HT-29 (cell line): ENCODE results near the gene GRIK2. TPM values are rescaled to one million over a fixed set of nuclear protein-coding genes. Genes with fewer than 3 reads are reported as not detected.
A peak's percentile ranks its signal among the peaks of the same experiment; 100 is the strongest.

Experiments
- DNase-seq: peaks from one replicate; pipeline ENCODE4 v3.0.0-alpha.2; 2015; ENCODE audit warnings: low spot score
- total RNA-seq: library from RNA; depleted of rRNA; stranded (reverse); fragments of >200 nt; shearing (Covaris generic); gene quantifications from 2 replicates; pipeline ENCODE4 v1.2.3, GENCODE V29; 2014

The GRIK2 gene
- total RNA-seq, 1 experiment from 2014 or later, result not detected

GRCh38 chr6:101537753-101538316 lies 144.3 kb downstream of the GRIK2 start:
- no peak for DNase-seq

DNA sequence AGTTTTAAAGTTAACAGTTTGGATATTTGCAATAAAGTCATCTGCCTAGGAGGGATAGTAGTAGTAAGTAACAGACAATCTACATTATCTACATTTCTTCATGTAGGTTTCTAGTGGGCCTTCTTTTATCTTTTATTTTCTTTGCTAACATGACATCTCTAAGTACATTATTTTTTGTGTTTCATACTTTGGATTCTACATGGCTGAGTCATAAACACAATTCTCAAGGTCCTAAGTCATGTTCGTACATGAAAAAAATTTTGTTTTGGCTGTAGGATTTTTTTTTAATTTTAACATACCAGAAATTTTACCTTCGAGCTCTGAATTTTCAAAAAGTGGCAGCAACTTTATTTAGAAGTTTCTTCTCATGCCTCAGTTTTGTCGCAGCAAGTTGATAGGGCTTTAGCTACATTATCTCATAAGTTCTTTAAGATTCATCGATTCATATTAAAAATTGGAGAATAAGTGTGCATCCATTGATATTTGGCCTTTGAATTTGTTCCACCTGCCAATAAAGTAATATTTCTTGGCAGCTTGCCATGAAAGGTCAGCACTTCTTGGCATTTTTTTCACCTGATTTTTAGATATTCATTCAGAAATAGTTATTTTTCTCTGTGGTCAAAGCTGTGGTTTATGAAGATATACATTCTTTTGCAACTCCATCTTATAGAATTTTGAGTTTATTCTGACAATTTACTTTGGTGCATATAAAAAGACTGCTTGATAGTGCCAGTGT lies 146.2 kb downstream of the GRIK2 start:
- no peak for DNase-seq

DNA sequence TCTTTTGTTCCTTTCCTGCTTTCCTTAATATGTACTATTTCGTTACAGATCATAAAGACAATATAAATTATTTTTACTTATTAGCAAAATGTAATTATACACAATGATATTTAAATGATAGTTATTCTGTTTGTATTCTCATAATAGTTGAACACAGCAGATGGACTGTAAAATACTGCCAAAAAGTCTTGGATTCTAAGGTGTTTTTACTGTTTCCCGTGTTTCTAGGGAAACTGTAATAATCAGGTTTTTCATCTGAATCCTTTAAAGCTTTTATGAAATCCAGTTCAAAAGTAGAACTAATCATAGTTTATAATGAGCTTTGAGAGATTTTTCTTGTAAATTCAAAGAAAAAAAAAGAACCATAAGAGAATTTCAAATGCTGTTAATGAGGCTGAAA lies 148.4 kb downstream of the GRIK2 start:
- no peak for DNase-seq

GRCh38 chr6:101543796-101544195 lies 150.3 kb downstream of the GRIK2 start:
- DNase-seq, result no peak

- DNase-seq, result no peak
These were observed 150.8 kb downstream of the GRIK2 start for GRCh38 chr6:101544286-101544685.

DNA sequence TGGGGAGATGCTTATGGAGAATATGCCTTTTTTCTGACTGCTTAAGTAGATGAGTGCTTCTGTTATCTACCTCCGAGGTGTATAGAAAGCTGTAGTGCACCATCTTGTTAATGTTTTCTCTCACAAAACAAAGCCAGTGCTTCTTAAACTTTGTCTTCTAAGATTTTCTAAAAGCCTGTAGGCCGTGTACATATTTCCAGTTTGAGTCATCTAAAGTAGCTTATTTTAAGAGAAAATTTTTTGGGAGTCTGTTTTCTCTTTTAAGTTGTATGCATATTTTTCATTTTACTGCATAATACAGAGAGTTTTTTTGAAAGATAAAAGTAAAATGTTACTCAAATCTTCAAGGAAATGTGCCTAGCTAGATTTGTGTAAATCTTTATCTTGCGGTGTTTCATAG lies 151.7 kb downstream of the GRIK2 start:
- no peak for DNase-seq

- DNase-seq, result no peak
These were observed 156.9 kb downstream of the GRIK2 start for GRCh38 chr6:101550451-101550850.

DNA sequence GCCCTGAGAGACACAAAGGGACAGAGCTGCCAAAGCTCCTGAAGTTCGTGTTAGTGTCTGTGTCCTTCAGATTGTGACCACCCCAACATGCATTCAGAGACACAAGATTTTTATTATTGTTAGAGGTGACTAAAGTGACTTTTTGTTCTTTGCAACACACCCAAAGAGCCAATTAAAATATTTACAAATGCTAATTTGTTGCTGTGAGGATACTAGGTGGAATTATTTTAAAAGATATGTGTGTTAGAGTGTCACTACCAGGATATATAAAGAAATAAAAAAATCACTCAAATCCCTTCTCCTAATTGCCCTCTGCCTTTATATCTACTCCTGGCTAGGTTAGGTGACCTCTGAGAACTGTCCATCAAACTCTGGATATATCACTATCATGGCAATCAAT lies 160.7 kb downstream of the GRIK2 start:
- DNase-seq, result no peak

DNA sequence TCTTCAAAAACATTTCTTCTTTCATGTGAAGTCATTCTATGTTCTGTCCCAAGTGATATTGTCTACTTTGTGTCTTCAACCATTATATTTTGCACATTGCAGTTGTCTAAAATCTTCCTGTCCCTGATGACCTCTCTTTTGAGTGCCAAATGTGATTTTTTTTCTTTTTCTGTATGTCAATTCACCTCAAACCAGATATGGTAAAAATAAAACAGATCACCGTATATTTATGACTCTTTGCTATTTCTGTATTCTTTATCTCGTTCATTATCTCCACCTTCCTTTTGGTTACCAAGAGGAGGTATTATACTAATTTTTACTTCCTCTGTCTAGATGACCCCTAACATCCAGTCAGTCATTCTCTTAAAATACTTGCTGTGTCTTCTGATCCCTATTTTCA lies 165.2 kb downstream of the GRIK2 start:
- no peak for DNase-seq

DNA sequence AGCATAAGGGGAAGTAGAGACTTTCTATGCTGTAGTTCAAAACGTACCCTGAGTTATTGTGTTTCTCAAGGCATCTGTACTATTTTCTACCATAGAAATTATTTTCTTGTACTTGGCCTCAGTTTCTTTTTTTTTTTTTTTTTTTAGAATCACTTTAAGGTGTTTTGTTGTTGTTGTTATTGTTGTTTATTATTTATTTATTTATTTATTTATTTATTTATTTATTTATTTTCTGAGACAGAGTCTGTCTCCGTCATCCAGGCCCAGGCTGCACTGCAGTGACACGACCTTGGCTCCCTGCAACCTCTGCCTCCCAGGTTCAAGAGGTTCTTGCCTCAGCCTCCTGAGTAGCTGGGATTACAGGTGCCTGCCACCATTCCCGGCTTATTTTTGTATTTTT lies 179.1 kb downstream of the GRIK2 start:
- no peak for DNase-seq

- no peak for DNase-seq
These were observed 183.6 kb downstream of the GRIK2 start for GRCh38 chr6:101577091-101577490.

DNA sequence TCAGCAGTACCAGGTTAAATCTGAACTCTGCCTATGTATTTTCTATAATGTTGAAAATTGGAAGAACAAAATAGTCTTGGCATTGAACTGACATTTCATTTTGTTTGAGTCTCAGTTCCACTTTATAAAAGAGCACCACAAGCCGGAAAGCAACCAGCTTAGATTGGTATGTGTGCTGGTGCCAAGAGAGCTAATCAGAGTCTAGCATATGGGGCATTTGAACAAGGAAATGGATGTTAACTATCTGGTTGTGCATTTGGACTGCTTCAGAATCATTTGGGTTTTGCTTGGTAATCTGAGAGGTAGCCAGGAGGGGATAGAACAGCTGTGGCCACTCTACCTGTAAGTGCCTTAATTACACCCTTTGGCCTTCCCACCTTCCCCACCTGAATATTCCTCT lies 184.8 kb downstream of the GRIK2 start:
- no peak for DNase-seq

GRCh38 chr6:101582792-101583191 lies 189.3 kb downstream of the GRIK2 start:
- no peak for DNase-seq

GRCh38 chr6:101585501-101585900 lies 192.0 kb downstream of the GRIK2 start:
- DNase-seq, result no peak

GRCh38 chr6:101588343-101588742 lies 194.8 kb downstream of the GRIK2 start:
- DNase-seq, result no peak

GRCh38 chr6:101595276-101595675 lies 201.8 kb downstream of the GRIK2 start:
- no peak for DNase-seq

- DNase-seq, result no peak
These were observed 204.2 kb downstream of the GRIK2 start for GRCh38 chr6:101597693-101598092.

DNA sequence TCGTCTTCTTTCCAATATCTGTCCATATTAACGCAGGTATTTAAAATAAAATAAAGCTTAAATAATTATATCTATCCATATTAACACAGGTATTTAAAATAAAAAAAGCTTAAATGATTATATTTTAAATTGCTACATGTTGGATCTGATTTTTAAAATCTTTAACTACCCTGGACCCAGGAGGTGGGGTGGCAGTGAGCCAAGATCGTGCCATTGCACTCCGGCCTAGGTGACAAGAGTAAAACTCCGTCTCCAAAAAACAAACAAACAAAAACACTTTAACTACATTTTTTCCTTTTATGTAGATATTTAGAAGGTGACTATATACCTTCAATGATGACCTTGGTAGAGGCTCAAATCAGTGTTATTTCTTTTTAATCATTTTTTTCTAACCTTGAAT lies 211.9 kb downstream of the GRIK2 start:
- no peak for DNase-seq

DNA sequence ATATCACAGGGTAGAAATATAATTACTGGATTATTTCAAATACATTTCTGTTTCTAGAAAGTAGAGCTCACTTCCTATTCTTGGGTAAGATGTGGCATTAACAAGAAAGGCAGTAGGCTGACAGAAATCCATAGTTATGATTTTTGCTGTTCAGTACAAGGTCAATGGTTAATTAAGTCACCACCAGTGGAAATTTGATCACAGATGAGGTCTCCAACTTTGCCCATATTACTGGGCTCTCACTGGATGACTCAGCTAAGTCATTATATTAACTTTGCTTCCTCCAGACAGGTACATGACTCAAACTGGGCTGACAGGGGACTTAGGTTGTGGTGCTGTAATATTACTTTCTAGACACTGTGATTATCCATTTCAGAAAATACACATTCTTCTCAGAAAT lies 212.4 kb downstream of the GRIK2 start:
- peak; percentile 4 for DNase-seq

DNA sequence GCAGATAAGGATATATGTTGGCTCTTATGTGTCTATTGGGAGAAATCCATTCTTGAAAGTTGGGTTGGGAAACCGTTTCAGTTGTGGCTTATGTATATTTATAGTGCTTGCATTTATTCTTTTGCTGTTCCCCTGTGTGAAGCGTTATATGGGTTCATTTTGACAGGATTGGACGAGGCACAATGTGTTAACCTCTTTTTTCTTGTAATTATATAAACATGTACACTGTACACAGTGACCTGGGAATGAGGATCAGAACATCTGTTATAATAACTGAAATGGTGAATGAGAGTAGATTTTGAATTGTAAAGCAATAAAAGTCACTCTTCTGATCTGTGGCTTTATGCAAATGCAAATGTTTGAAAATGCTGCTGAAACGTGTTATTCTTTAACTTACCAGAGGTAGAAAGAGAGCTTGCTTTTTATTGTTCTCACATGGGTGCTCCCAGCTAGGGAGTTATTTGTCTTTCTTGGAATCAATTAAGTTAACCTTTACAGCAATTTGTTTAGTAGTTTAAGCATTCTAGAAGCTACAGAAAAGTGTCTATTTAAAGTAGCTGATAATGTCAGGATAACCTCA lies 213.7 kb downstream of the GRIK2 start:
- DNase-seq, result no peak

DNA sequence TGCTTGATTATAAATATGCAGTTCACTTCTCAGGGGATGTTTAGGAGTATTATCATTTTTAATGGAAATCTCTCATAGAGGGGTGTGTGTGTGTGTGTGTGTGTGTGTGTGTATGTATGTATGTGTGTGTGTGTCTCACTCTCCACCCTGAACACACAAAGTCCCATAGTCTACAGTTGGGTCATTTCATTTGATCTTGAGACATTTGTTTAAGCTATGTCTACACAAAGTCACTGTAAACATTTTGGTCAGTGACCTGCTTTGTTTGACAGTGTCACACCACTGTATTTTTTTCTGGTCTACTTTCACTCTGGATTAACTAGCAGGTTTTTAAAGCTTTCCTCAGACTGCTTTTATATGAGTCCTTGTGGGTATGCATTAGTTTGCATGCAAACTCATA lies 215.2 kb downstream of the GRIK2 start:
- no peak for DNase-seq

GRCh38 chr6:101613556-101613955 lies 220.0 kb downstream of the GRIK2 start:
- no peak for DNase-seq

DNA sequence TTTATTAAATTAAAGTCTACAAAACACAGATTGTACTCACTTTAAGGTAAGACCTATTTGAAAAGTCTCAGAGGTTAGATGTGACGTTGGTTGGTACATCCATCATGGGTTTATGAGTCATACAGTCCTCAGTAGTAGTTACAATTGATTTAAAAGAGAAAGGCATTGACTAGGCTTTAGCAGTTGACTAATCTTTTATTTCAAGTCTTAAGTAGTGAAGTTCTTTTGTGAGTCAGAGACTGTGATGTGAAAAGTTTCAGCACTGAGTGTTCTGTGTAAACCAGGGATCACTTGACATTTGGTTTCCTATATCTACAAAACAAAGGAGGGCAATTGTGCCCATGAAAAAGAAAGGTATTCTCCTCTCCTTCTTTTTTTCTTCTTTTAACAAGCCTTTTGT lies 221.3 kb downstream of the GRIK2 start:
- no peak for DNase-seq
